HL-60 (cell line): ENCODE measurements around the gene SEC24D.

ENCODE experiments used
- CTCF ChIP-seq: IDR thresholded peaks from one replicate; pipeline ENCODE4 v1.5.1; 2011; ENCODE audit warnings: low read length, control low read depth, inconsistent platforms; ENCODE audit not compliant: insufficient read depth
- GABPA ChIP-seq: IDR thresholded peaks from 2 replicates; pipeline ENCODE4 v1.6.1; 2012; ENCODE audit warnings: low read depth
- POLR2AphosphoS5 ChIP-seq: IDR thresholded peaks from 2 replicates; pipeline ENCODE4 v1.6.1; 2012; ENCODE audit warnings: low read depth
- SPI1 ChIP-seq: IDR thresholded peaks from 2 replicates; pipeline ENCODE4 v1.6.1; 2012; ENCODE audit warnings: low read depth, mild to moderate bottlenecking, borderline replicate concordance

GRCh38 chr4:118739022-118739713, 96.8 kb downstream of the SEC24D start:
- no peak for TF ChIP-seq CTCF
- no peak for TF ChIP-seq POLR2AphosphoS5
- no peak for TF ChIP-seq GABPA
- no peak for TF ChIP-seq SPI1
